ENCODE data around the gene STPG1. TPM values are rescaled to one million over a fixed set of nuclear protein-coding genes. Genes with fewer than 3 reads are reported as not detected.

STPG1 gene
- polyA plus RNA-seq, 1 donor (not counting 4 experiments of a cell fraction or from before 2014, with no cell fraction given): 16.6 TPM

DNA sequence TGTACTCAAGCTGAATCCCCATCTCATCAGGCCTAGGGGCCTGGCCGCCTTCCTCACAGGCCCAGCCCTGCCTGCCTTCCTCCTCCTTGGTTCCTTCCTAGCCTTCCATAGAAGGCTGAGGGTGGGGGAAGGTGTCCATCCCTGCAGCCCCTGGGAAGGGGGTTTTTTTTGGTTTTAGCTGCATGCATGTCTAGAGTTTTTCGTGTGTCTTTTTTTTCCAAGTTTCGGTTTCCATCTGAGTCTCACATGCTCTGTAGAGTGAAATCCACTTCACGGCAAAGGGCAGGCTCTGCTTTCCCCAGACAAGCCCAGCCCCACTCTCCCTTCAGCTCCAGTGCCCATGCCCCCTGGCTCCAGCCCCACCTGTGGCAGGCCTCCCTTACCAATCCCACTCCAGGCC, 62.3 kb downstream of the STPG1 start:
- no peak overlapping the region for H3K9ac ChIP-seq (ENCODE audit: control insufficient read depth, extremely low read depth, insufficient read depth, low read length)
- H3K36me3 ChIP-seq (ENCODE audit: control insufficient read depth in 2 of 2, extremely low read depth in 1 of 2, insufficient read depth in 2 of 2, low read length in 2 of 2): peaks cover 0 to 22% of the 10 kb centered on the region in 2 experiments
- no peaks in the 10 kb centered on the region for H3K9me3 ChIP-seq (ENCODE audit: control insufficient read depth, low read depth, low read length)
- no peak overlapping the region for H2AFZ ChIP-seq (ENCODE audit: control insufficient read depth, low read length)
- no peaks in the 10 kb centered on the region for H3K27me3 ChIP-seq (ENCODE audit: control insufficient read depth, extremely low read depth, insufficient read depth, low read length)
- TF ChIP-seq, protein P1, sequence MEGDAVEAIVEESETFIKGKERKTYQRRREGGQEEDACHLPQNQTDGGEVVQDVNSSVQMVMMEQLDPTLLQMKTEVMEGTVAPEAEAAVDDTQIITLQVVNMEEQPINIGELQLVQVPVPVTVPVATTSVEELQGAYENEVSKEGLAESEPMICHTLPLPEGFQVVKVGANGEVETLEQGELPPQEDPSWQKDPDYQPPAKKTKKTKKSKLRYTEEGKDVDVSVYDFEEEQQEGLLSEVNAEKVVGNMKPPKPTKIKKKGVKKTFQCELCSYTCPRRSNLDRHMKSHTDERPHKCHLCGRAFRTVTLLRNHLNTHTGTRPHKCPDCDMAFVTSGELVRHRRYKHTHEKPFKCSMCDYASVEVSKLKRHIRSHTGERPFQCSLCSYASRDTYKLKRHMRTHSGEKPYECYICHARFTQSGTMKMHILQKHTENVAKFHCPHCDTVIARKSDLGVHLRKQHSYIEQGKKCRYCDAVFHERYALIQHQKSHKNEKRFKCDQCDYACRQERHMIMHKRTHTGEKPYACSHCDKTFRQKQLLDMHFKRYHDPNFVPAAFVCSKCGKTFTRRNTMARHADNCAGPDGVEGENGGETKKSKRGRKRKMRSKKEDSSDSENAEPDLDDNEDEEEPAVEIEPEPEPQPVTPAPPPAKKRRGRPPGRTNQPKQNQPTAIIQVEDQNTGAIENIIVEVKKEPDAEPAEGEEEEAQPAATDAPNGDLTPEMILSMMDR (optimal IDR thresholded peaks at IDR 0.05 in 1 of 3, IDR thresholded peaks at IDR 0.05 in 1 of 3, conservative IDR thresholded peaks at IDR 0.05 in 1 of 3; ENCODE audit: extremely low read depth in 1 of 3, insufficient read depth in 2 of 3, low read length in 3 of 3): no peak
- no peak for TF ChIP-seq EZH2 (IDR thresholded peaks at IDR 0.05; ENCODE audit: low read length)
- dilution Hi-C loops (cut with MboI; ENCODE audit: extremely low pct_ligation_motif_present, low sequenced_read_pairs): no loop called here
- no peaks in the 10 kb centered on the region for H3K9me1 ChIP-seq (ENCODE audit: control insufficient read depth, extremely low read depth, insufficient read depth, low read length)
- FAIRE-seq (no peak), DNase-seq (ENCODE audit: low read depth, low spot score) (no peak)
- no peaks in the 10 kb centered on the region for H3K4me1 ChIP-seq (ENCODE audit: control insufficient read depth, extremely low read depth, insufficient read depth, low read length)
- no peak overlapping the region for H3K4me2 ChIP-seq (ENCODE audit: control insufficient read depth, extremely low read depth, insufficient read depth, low read depth, low read length)
- H4K20me1 ChIP-seq (ENCODE audit: control insufficient read depth, extremely low read depth, insufficient read depth, low read length): no peaks in the 10 kb centered on the region
- H3K79me2 ChIP-seq (ENCODE audit: control insufficient read depth, insufficient read depth, low read length): no peaks in the 10 kb centered on the region
- H3K4me3 ChIP-seq (ENCODE audit: control insufficient read depth in 2 of 3, extremely low read depth in 1 of 3, insufficient read depth in 2 of 3, low read depth in 1 of 3, low read length in 3 of 3): no peak overlapping the region
- H3K27ac ChIP-seq (ENCODE audit: control insufficient read depth, insufficient read depth, low read length): no peak overlapping the region

DNA sequence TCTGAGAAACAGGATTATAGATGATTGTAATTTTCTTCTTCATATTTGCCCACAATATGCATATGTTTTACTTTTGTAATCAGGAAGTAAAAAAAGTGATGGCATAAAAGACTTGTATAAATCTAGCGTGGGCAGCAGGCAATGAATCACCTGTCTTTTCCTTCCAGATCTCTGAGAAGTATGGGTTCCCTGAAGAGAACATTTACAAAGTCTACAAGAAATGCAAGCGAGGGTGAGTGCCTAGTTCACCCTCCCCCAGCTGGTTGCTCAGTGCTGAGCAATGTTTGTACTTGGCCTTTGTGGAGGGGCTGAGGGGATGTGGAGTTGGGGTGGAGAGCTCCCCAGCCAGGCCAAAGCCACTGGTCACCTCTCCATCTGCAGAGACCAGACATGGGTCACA, 63.7 kb downstream of the STPG1 start:
- H3K9me3 ChIP-seq (ENCODE audit: control insufficient read depth, low read depth, low read length): no peaks in the 10 kb centered on the region
- no peak overlapping the region for H3K9ac ChIP-seq (ENCODE audit: control insufficient read depth, extremely low read depth, insufficient read depth, low read length)
- no peak overlapping the region for H3K4me2 ChIP-seq (ENCODE audit: control insufficient read depth, extremely low read depth, insufficient read depth, low read depth, low read length)
- TF ChIP-seq, protein P1 (optimal IDR thresholded peaks at IDR 0.05 in 1 of 3, IDR thresholded peaks at IDR 0.05 in 1 of 3, conservative IDR thresholded peaks at IDR 0.05 in 1 of 3; ENCODE audit: extremely low read depth in 1 of 3, insufficient read depth in 2 of 3, low read length in 3 of 3): no peak
- TF ChIP-seq EZH2 (IDR thresholded peaks at IDR 0.05; ENCODE audit: low read length): no peak
- FAIRE-seq (no peak), DNase-seq (ENCODE audit: low read depth, low spot score) (no peak)
- no peaks in the 10 kb centered on the region for H3K27me3 ChIP-seq (ENCODE audit: control insufficient read depth, extremely low read depth, insufficient read depth, low read length)
- no peak overlapping the region for H3K4me3 ChIP-seq (ENCODE audit: control insufficient read depth in 2 of 3, extremely low read depth in 1 of 3, insufficient read depth in 2 of 3, low read depth in 1 of 3, low read length in 3 of 3)
- no peaks in the 10 kb centered on the region for H3K4me1 ChIP-seq (ENCODE audit: control insufficient read depth, extremely low read depth, insufficient read depth, low read length)
- H3K27ac ChIP-seq (ENCODE audit: control insufficient read depth, insufficient read depth, low read length): no peak overlapping the region
- H3K36me3 ChIP-seq (ENCODE audit: control insufficient read depth in 2 of 2, extremely low read depth in 1 of 2, insufficient read depth in 2 of 2, low read length in 2 of 2): peaks cover 0 to 22% of the 10 kb centered on the region in 2 experiments
- no peaks in the 10 kb centered on the region for H3K9me1 ChIP-seq (ENCODE audit: control insufficient read depth, extremely low read depth, insufficient read depth, low read length)
- dilution Hi-C loops (cut with MboI; ENCODE audit: extremely low pct_ligation_motif_present, low sequenced_read_pairs): no loop called here
- H2AFZ ChIP-seq (ENCODE audit: control insufficient read depth, low read length): no peak overlapping the region
- no peaks in the 10 kb centered on the region for H3K79me2 ChIP-seq (ENCODE audit: control insufficient read depth, insufficient read depth, low read length)
- no peaks in the 10 kb centered on the region for H4K20me1 ChIP-seq (ENCODE audit: control insufficient read depth, extremely low read depth, insufficient read depth, low read length)
